K562 (cell line): ENCODE measurements around the gene TBC1D25. TPM values are rescaled to one million over a fixed set of nuclear protein-coding genes. Genes with fewer than 3 reads are reported as not detected.
A peak's percentile ranks its signal among the peaks of the same experiment; 100 is the strongest.

Source experiments
- BCOR ChIP-seq: fragments of 450-650 bp; IDR thresholded peaks from 2 replicates; pipeline ENCODE4 v1.6.1; 2016
- CHD7 ChIP-seq: fragments of 200-600 bp; sonication (generic); IDR thresholded peaks from one replicate; pipeline ENCODE4 v1.6.1; 2012; ENCODE audit warnings: mild to moderate bottlenecking, low read depth, low read length, inconsistent platforms
- DIDO1 ChIP-seq: fragments of 450-650 bp; IDR thresholded peaks from 2 replicates; pipeline ENCODE4 v1.6.1; 2016; ENCODE audit warnings: low read depth, missing biosample characterization, missing genetic modification characterization
- ELF4 ChIP-seq: fragments of 450-650 bp; formaldehyde crosslinking; IDR thresholded peaks from 2 replicates; pipeline ENCODE4 v1.4.0; 2022; ENCODE audit warnings: missing genetic modification characterization
- HDAC2 ChIP-seq: fragments of 450-650 bp; IDR thresholded peaks from 2 replicates; pipeline ENCODE4 v1.6.1; 2016; ENCODE audit warnings: mild to moderate bottlenecking
- NCOA1 ChIP-seq: fragments of 450-650 bp; IDR thresholded peaks from 2 replicates; pipeline ENCODE4 v1.6.1; 2016; ENCODE audit warnings: low read depth
- NFIX ChIP-seq: fragments of 250-450 bp; sonication (Bioruptor Pico); IDR thresholded peaks from 2 replicates; pipeline ENCODE4 v1.4.0; 2020; ENCODE audit warnings: low read depth, mild to moderate bottlenecking, moderate library complexity
- RBM25 ChIP-seq: fragments of 200-400 bp; formaldehyde crosslinking; IDR thresholded peaks from 2 replicates; pipeline ENCODE4 v1.6.1; 2018; ENCODE audit warnings: low read length, low read depth, moderate library complexity; ENCODE audit not compliant: severe bottlenecking
- SPI1 ChIP-seq: IDR thresholded peaks from 2 replicates; pipeline ENCODE4 v1.6.1; 2011; ENCODE audit warnings: low read depth, low read length, control low read depth, borderline replicate concordance
- SRSF3 ChIP-seq: fragments of 200-400 bp; formaldehyde crosslinking; IDR thresholded peaks from 2 replicates; pipeline ENCODE4 v1.6.1; 2016; ENCODE audit warnings: mild to moderate bottlenecking, low read length, moderate library complexity; ENCODE audit not compliant: insufficient read depth
- THRAP3 ChIP-seq: fragments of 450-650 bp; IDR thresholded peaks from 2 replicates; pipeline ENCODE4 v1.6.1; 2016; ENCODE audit warnings: mild to moderate bottlenecking, inconsistent platforms, borderline replicate concordance
- XRCC5 ChIP-seq: fragments of 200-400 bp; formaldehyde crosslinking; IDR thresholded peaks from 2 replicates; pipeline ENCODE4 v1.6.1; 2017; ENCODE audit warnings: low read depth, mild to moderate bottlenecking, low read length
- ZFP91 ChIP-seq: sonication (generic); formaldehyde crosslinking; IDR thresholded peaks from 2 replicates; pipeline ENCODE4 v1.8.0; 2022; ENCODE audit warnings: mild to moderate bottlenecking, missing genetic modification reagents
- ZNF354B ChIP-seq: fragments of 250-450 bp; sonication (Bioruptor Pico); IDR thresholded peaks from 2 replicates; pipeline ENCODE4 v1.4.0; 2020
- ZNF668 ChIP-seq: fragments of 250-450 bp; sonication (Bioruptor Pico); IDR thresholded peaks from 2 replicates; pipeline ENCODE4 v1.8.0; 2022; ENCODE audit warnings: mild to moderate bottlenecking, inconsistent platforms
- ZNF77 ChIP-seq: fragments of 250-450 bp; sonication (Bioruptor Pico); IDR thresholded peaks from 2 replicates; pipeline ENCODE4 v1.5.0; 2020
- polyA plus RNA-seq, 8 experiments: library from polyadenylated mRNA; depleted of rRNA in 4 of 8; stranded (reverse) in 5 of 8; unstranded in 3 of 8; fragments of >200 nt; fragmentation: Nextera tagmentation in 2 of 8; fragmentation: Illumina TruSeq in 1 of 8; extraction: Ambion mirVana in 2 of 8; extraction: Trizol in 1 of 8; gene quantifications; 2 replicates each; pipeline versions ENCODE4 v1.2.1 to v1.2.3, GENCODE V29; 2011 to 2014; ENCODE audit warnings: inconsistent platforms in 1 of 8, missing spikeins in 1 of 8
- total RNA-seq, 7 experiments: library from RNA; depleted of rRNA in 6 of 7; stranded (reverse); fragments of >200 nt in 6 of 7; fragmentation: Illumina TruSeq in 2 of 7; extraction: Trizol in 2 of 7; gene quantifications; 2 replicates each; pipeline versions ENCODE4 v1.2.1 to v1.2.3, GENCODE V29; 2011 to 2021; ENCODE audit warnings: low replicate concordance in 1 of 7

Gene TBC1D25
- total and polyA plus RNA-seq, 9 of the 15 experiments (the other 6 are each of a cell fraction or from before 2014, with no cell fraction given), result 0.62 to 10.6 (median 3.9) TPM

- peak; percentile 73; the same call in 1 of the 2 replicates for TF ChIP-seq XRCC5
- TF ChIP-seq ZFP91 (CRISPR knock-in tag), result no peak
- peak; percentile 71; the same call in 1 of the 2 replicates for TF ChIP-seq THRAP3
- TF ChIP-seq ELF4, result peak; percentile 92
- no peak for TF ChIP-seq RBM25
- 0 out of 2 replicates have a peak, but pooled peaks have one; percentile 95 for TF ChIP-seq SRSF3
- TF ChIP-seq NFIX, result no peak
- TF ChIP-seq ZNF668 (CRISPR knock-in tag), result no peak
- TF ChIP-seq NCOA1, result peak; percentile 92
- no peak for TF ChIP-seq BCOR
- TF ChIP-seq HDAC2, result peak; percentile 23; the same call in 1 of the 2 replicates
- no peak for TF ChIP-seq ZNF354B (CRISPR knock-in tag)
- TF ChIP-seq SPI1, result no peak
- TF ChIP-seq CHD7, result no peak
- TF ChIP-seq ZNF77 (CRISPR knock-in tag), result no peak
- TF ChIP-seq DIDO1, result no peak
Observed at GRCh38 chrX:48574270-48575266, 35.1 kb downstream of the TBC1D25 start, which contains the start of gene RBM3 (continued).
